ENCODE data around the gene LRRC61. TPM values are rescaled to one million over a fixed set of nuclear protein-coding genes. Genes with fewer than 3 reads are reported as not detected.

LRRC61 gene
- total and polyA plus RNA-seq, 3 donors from 2014 or later, result 16.7 to 35.4 (median 18.4) TPM

- Histone ChIP-seq H3K9me3 (no peaks in the 10 kb centered on the region), H3K27me3 (no peaks in the 10 kb centered on the region), H3K27ac (no peak overlapping the region), H3K36me3 (ENCODE audit: low read depth, missing control alignments) (no peaks in the 10 kb centered on the region), H3K4me3 (no peak overlapping the region), H3K4me1 (no peaks in the 10 kb centered on the region)
- no peak for DNase-seq
- TF ChIP-seq, protein P1, sequence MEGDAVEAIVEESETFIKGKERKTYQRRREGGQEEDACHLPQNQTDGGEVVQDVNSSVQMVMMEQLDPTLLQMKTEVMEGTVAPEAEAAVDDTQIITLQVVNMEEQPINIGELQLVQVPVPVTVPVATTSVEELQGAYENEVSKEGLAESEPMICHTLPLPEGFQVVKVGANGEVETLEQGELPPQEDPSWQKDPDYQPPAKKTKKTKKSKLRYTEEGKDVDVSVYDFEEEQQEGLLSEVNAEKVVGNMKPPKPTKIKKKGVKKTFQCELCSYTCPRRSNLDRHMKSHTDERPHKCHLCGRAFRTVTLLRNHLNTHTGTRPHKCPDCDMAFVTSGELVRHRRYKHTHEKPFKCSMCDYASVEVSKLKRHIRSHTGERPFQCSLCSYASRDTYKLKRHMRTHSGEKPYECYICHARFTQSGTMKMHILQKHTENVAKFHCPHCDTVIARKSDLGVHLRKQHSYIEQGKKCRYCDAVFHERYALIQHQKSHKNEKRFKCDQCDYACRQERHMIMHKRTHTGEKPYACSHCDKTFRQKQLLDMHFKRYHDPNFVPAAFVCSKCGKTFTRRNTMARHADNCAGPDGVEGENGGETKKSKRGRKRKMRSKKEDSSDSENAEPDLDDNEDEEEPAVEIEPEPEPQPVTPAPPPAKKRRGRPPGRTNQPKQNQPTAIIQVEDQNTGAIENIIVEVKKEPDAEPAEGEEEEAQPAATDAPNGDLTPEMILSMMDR (IDR thresholded peaks at IDR 0.05), result no peak
- TF ChIP-seq POLR2A (IDR thresholded peaks at IDR 0.05), result no peak
- intact Hi-C loops (cut with DNase I; ENCODE audit: low total_unique reads), result no loop called here
- WGBS, 2 donors, result 60 to 74% methylated on average over 7 of the region's 7 CpGs
Measured at GRCh38 chr7:150317748-150318444, 5.3 kb upstream of the LRRC61 start.

DNA sequence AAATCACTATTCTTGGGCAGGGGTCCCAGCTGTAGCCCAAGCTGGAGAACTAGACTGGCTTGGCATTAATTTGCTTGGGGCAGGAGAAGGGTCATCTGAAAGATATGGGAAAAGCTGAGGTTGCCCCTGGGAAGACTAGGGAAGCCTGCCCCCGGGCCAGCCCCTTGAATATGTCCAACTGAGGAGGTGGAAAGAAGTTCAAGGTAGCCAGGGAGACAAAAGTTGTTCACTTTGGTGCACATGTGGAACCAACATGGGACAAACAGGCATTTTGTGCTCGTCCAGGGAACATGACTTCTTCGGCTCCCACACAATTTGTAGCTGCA lies 1.4 kb upstream of the LRRC61 start:
- H3K27me3 ChIP-seq, result no peaks in the 10 kb centered on the region
- no peak for DNase-seq
- WGBS, 2 donors, result 80 to 84% methylated on average over 3 of the region's 3 CpGs
- intact Hi-C loops (cut with DNase I; ENCODE audit: low total_unique reads), result no loop called here
- H3K4me1 ChIP-seq, result peaks cover 11% of the 10 kb centered on the region
- no peak for TF ChIP-seq POLR2A (IDR thresholded peaks at IDR 0.05)
- TF ChIP-seq, protein P1 (IDR thresholded peaks at IDR 0.05), result no peak
- no peaks in the 10 kb centered on the region for H3K9me3 ChIP-seq
- H3K4me3 ChIP-seq, result no peak overlapping the region
- H3K36me3 ChIP-seq (ENCODE audit: low read depth, missing control alignments), result no peaks in the 10 kb centered on the region
- H3K27ac ChIP-seq, result no peak overlapping the region

- Histone ChIP-seq H3K27me3 (no peaks in the 10 kb centered on the region), H3K4me3 (peak overlapping the region; percentile 77 to 81), H3K4me1 (peaks cover 11% of the 10 kb centered on the region), H3K27ac (peak overlapping the region in 1 of 2 donors; percentile 52), H3K9me3 (no peaks in the 10 kb centered on the region), H3K36me3 (ENCODE audit: low read depth, missing control alignments) (no peaks in the 10 kb centered on the region)
- no peak for DNase-seq
- WGBS, 2 donors, result 52 to 62% methylated on average over 4 of the region's 4 CpGs
- TF ChIP-seq, protein P1 (IDR thresholded peaks at IDR 0.05), result no peak
- intact Hi-C loops (cut with DNase I; ENCODE audit: low total_unique reads), result no loop called here
Measured at GRCh38 chr7:150322114-150322832, 882 bp upstream of the LRRC61 start.

GRCh38 chr7:150323682-150324372 lies 672 bp downstream of the LRRC61 start:
- Histone ChIP-seq H3K4me3 (peak overlapping the region; percentile 77 to 81), H3K4me1 (peaks cover 11% of the 10 kb centered on the region), H3K27ac (peak overlapping the region; percentile 52 to 68), H3K9me3 (no peaks in the 10 kb centered on the region), H3K27me3 (no peaks in the 10 kb centered on the region), H3K36me3 (ENCODE audit: low read depth, missing control alignments) (no peaks in the 10 kb centered on the region)
- DNase-seq, result no peak
- TF ChIP-seq, protein P1 (IDR thresholded peaks at IDR 0.05), result no peak
- TF ChIP-seq POLR2A (IDR thresholded peaks at IDR 0.05), result no peak
- WGBS, 2 donors, result 12 to 17% methylated on average over 14 to 16 of the region's 16 CpGs
- intact Hi-C loops (cut with DNase I; ENCODE audit: low total_unique reads), result no loop called here
